DMS53 treated with DMSO at 0.1 percent for 48 hours (cell line): ENCODE measurements around the gene TAF1C.

ENCODE experiments used
- DNase-seq: peaks from one replicate; lab custom pipeline; 2025; ENCODE audit not compliant: unreplicated experiment; lab: John Stamatoyannopoulos, UW

The TAF1C gene

GRCh38 chr16:84161801-84162200 is 25.1 kb downstream of the TAF1C start:
- DNase-seq, result no peak

- no peak for DNase-seq
These were observed 25.8 kb downstream of the TAF1C start for GRCh38 chr16:84161037-84161436.

GRCh38 chr16:84159800-84160199 is 27.1 kb downstream of the TAF1C start:
- no peak for DNase-seq

- no peak for DNase-seq
These were observed 27.9 kb downstream of the TAF1C start for GRCh38 chr16:84159007-84159406.

DNA sequence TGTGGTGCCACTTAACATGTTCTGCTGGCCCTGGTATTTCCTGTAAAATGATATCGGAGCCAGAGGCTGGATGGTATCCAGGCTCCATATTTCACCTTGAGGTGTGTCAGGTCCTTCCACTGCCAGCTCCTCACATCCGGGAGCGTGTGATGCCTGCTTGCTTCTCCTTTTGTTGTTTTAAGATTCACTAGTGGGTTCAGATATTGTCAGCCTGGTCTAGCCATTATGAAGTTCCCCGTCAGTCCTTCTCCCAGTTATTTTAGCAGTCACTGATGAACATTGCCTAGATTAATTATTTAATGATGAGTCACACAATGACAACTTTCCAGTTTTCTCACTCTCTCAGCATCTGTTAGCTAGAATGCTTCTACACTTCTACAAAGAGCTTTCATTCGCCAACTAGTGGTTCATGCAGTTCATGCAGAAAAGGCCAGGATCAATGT is 30.5 kb downstream of the TAF1C start:
- DNase-seq, result no peak

GRCh38 chr16:84155771-84156170 is 31.1 kb downstream of the TAF1C start:
- DNase-seq, result no peak

GRCh38 chr16:84155226-84155625 is 31.6 kb downstream of the TAF1C start:
- DNase-seq, result no peak

- DNase-seq, result no peak
These were observed 33.1 kb downstream of the TAF1C start for GRCh38 chr16:84153660-84154214.

GRCh38 chr16:84150926-84151325 is 35.9 kb downstream of the TAF1C start:
- no peak for DNase-seq

DNA sequence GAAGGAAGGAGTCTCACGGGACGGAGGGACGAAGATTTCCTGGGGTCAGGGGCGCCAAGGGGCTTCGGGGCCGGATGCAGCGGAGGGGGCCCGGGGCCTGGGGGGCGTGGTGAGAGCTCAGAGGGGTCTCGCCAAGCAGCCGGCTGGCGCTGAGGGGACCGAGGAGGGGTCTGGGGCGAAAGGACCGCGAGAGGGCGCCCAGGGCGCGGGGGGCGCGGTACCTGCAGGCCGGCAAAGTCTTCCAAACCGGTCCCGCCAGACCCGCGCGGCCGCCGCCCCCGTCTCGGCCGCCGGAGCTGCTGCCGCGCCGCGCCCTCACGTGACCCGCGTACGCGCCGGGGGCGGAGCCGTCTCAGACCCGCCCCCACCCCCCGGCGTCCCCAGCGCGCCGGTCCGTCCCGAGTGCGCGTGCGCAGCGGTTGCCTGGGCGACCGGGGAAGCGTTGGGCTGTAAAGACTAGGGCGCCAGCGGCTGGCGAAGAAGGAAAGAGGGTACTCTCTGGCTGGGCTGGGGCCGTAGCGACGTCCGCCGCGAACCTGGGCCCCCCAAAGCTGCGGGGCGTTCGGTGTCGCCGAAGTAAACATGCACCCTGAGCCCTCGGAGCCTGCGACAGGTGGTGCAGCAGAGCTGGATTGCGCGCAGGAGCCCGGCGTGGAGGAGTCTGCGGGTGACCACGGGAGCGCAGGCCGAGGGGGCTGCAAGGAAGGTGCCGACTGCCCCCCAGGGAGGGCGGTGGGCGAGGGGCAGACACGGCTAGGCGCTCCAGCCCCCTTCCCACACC is 41.8 kb downstream of the TAF1C start, which contains the start of the genes DNAAF1 and HSDL1:
TSS of gene DNAAF1 (plus strand) at position 450 of the 781 bp plus-strand sequence. CDS start at position 583, 133 bp downstream.
TSS of gene HSDL1 (minus strand) at position 319 of the 781 bp plus-strand sequence. CDS start 13,856 bp downstream, outside the sequence.
- DNase-seq, result peak; percentile 53

DNA sequence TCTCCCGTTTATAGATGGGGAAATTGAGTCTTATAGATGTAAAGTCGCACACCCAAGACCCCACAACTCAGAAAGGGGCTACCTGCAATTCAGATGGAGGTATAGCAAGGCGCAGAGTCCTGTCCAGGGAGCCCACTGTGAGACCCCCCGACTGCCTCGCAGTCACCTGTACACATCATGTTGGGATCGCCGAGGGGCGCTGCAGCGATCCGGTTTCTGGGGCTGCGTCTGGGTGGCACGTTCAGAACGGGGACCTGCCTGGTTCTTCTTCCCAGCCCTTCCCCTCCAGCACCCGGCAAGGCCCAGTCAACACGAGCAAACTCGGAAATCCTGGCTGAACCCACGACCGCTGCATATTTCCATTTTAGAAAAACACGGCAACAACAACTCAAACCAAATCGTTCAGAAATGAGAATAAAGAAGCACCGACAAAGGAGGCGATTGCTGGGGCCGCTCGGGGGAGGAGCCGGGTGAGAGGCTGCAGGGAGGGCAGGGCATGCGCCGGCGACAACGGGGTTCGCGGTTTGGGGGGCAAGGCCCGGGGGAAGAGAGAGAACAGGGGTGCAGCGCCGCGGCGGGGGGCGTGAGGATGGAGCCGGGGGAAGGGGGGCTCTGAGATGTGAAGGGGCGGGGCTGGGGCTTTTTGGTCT is 42.5 kb downstream of the TAF1C start:
- peak; percentile 20 for DNase-seq

DNA sequence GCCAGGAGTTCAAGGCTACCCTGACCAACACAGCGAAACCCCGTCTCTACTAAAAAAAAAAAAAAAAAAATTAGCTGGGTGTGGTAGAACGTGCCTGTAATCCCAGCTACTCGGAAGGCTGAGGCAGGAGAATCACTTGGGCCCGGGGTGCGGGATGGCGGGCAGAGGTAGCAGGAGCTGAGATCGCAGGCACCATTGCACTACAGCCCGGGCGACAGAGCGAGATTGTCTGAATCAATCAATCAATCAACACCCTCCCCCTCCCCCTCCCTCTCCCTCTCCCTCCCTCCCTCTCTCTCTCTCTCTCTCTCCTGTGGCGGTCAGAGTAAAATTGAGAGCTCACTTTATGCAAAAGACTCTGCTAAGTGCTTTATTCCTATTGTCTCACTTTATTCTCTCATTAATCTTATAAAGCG is 43.1 kb downstream of the TAF1C start:
- no peak for DNase-seq

DNA sequence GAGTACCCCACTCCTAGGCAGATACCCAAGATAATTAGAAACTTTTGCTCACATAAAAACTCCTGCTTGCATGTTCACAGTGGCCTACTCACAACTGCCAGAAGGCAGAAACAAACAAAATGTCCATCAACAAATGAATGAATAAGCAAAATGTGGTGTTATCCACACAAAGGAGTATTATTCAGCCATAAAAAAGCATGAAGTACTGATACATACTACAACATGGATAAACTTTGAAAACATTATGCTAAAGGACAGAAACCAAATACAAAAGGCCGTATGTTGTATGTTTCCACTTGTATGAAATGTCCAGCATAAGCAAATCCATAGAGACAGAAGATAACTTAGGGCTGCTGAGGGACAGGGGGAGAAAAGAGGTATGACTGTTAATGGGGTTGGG is 43.8 kb downstream of the TAF1C start:
- no peak for DNase-seq

GRCh38 chr16:84141143-84141670 is 45.6 kb downstream of the TAF1C start:
- DNase-seq, result no peak

- DNase-seq, result no peak
These were observed 47.1 kb downstream of the TAF1C start for GRCh38 chr16:84139628-84140258.

DNA sequence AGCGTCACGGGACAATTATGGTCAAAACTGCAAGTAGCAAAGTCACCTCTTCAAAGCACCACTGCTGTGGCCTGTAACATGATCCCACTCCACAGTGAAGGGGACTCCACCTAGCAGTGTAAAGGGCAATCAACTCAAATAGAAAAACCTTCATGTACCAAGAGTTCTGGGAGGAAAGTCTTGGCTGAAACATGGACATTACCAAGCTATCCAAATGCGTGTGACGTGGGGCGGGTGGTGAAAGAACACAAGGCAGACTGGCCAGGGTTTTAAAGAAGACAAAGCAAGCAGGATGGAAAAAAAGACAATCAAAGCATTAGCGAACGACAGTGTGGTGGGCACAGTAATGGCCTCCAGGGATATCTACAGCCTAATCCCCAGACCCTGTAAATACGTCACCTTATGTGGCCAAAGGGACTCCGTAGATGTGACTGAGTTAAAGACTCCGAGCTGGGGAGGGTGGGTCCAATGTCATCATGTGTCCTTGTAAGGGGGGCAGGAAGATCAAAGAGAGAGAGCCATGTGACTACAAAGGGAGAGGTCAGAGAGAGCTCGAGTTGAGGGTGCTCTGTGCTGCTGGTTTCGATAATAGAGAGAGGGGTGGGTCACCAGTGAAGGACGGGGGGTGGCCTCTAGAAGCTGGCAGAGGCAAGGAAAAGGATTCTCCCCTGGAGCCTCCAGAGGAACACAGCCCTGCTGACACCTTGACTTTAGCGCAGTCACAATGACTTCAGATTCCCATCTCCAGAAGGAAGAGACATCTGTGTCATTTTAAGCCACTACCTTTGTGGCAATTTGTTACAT is 47.8 kb downstream of the TAF1C start:
- DNase-seq, result peak; percentile 86

DNA sequence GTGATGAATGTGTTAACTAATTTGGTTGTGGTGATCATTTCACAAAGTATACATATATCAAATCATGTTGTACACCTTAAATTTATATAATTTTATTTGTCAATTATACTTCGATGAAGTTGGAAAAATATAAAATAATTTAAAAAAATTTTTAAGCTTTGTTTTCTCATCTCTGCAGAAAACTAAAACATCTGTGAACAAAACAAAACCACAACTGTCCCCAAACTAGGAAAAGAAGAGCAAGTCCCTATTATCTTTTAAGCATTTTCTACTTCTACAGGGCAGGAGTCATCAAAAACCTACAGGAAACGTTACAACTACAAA is 48.4 kb downstream of the TAF1C start:
- DNase-seq, result no peak

DNA sequence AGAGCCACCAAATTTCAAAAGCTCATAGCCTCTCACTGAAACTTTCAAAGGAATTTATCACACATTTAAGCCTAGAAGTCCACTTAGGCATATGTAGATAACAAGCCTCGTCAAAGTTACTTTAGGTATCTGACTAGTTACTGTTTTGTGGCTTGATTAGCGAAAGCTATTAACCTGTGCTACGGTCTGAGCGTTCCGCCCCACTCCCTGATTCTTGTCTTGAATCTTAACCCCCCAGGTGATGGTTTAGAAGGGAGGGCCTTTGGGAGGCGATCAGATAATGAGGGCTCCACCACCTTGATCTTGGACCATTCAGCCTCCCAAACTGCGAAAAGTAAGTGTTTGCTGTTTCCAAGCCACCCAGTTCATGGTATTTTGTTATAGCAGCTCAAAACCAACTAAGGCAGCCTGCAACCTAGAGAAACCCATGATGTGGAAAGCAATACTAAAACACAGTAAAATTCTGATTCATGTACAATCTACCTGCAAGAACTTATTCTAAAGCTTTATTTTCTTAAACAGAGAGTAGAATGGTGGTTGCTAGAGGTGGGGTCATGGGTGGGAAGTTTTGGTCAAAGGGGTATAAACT is 49.0 kb downstream of the TAF1C start:
- no peak for DNase-seq

- DNase-seq, result no peak
These were observed 49.6 kb downstream of the TAF1C start for GRCh38 chr16:84137287-84137686.
